ENCODE results near the gene SMNDC1.
A peak's percentile ranks its signal among the peaks of the same experiment; 100 is the strongest.
"Not testable (repeated sequence)": the region's sequence is repeated elsewhere in the genome, so short reads cannot be mapped to it uniquely, and the experiment has no call there.

The SMNDC1 gene

GRCh38 chr10:110304780-110305421 is at the start of gene SMNDC1:
Gene SMNDC1 (minus strand): TSS chr10:110304920. CDS start chr10:110303587, 1,333 bp downstream.
- DNase-seq: peak; percentile 98 to 99

- DNase-seq: peak; percentile 91 to 93
These were observed 49.6 kb upstream of the SMNDC1 start for GRCh38 chr10:110354322-110354766.

GRCh38 chr10:110353244-110354119 is 48.8 kb upstream of the SMNDC1 start:
- peak; percentile 71 to 82 for DNase-seq

- no peak for DNase-seq
These were observed 48.2 kb upstream of the SMNDC1 start for GRCh38 chr10:110352930-110353243.

- DNase-seq: no peak
These were observed 46.1 kb upstream of the SMNDC1 start for GRCh38 chr10:110350812-110351211.

- no peak for DNase-seq
These were observed 45.1 kb upstream of the SMNDC1 start for GRCh38 chr10:110349831-110350230.

GRCh38 chr10:110349386-110349785 is 44.7 kb upstream of the SMNDC1 start:
- DNase-seq: no peak

GRCh38 chr10:110348336-110348735 is 43.6 kb upstream of the SMNDC1 start:
- no peak for DNase-seq

- no peak for DNase-seq
These were observed 42.2 kb upstream of the SMNDC1 start for GRCh38 chr10:110346914-110347313.

- no peak for DNase-seq
These were observed 40.6 kb upstream of the SMNDC1 start for GRCh38 chr10:110345286-110345685.

GRCh38 chr10:110344622-110345021 is 39.9 kb upstream of the SMNDC1 start:
- no peak for DNase-seq

GRCh38 chr10:110343947-110344346 is 39.2 kb upstream of the SMNDC1 start:
- no peak for DNase-seq

GRCh38 chr10:110340816-110341215 is 36.1 kb upstream of the SMNDC1 start:
- DNase-seq: no peak

GRCh38 chr10:110340122-110340521 is 35.4 kb upstream of the SMNDC1 start:
- DNase-seq: peak in 1 of 2 experiments; percentile 4

- no peak for DNase-seq
These were observed 33.2 kb upstream of the SMNDC1 start for GRCh38 chr10:110337906-110338305.

- DNase-seq: no peak
These were observed 32.7 kb upstream of the SMNDC1 start for GRCh38 chr10:110337401-110337800.

GRCh38 chr10:110336111-110336721 is 31.5 kb upstream of the SMNDC1 start:
- no peak for DNase-seq

GRCh38 chr10:110335314-110336064 is 30.8 kb upstream of the SMNDC1 start:
- DNase-seq: no peak

GRCh38 chr10:110334061-110334656 is 29.4 kb upstream of the SMNDC1 start:
- no peak for DNase-seq

GRCh38 chr10:110331226-110331795 is 26.6 kb upstream of the SMNDC1 start:
- not testable (repeated sequence) for DNase-seq

GRCh38 chr10:110330675-110331074 is 26.0 kb upstream of the SMNDC1 start:
- DNase-seq: no peak

- DNase-seq: no peak
These were observed 22.7 kb upstream of the SMNDC1 start for GRCh38 chr10:110327262-110327914.
